ENCODE data around the gene RPAP3. TPM values are rescaled to one million over a fixed set of nuclear protein-coding genes. Genes with fewer than 3 reads are reported as not detected.

RPAP3 gene
- total RNA-seq, 2 experiments from 2014 or later = 38.4 to 40.7 TPM

- Mint-ChIP-seq H3K4me1 (peaks cover 22% of the 10 kb centered on the region), H3K27ac (no peak overlapping the region), H3K4me3 (no peak overlapping the region), H3K9me3 (no peaks in the 10 kb centered on the region), H3K36me3 (ENCODE audit: low read depth) (peaks cover 4% of the 10 kb centered on the region), H3K27me3 (no peaks in the 10 kb centered on the region)
- peak; percentile 81 for DNase-seq
- ChIA-PET POLR2A (interaction anchor here (0.8 to 3.0 kb wide), 6 partner anchors 9 to 123 kb away, joined by 3 to 9 read pairs (median 5); no protein-coding TSS in a partner anchor), CTCF (interaction anchor here (0.7 to 10.9 kb wide), 16 partner anchors 8 to 683 kb away, joined by 3 to 115 read pairs (median 8); partner anchors contain the start of genes ENDOU, RAPGEF3, RPAP3 and SLC48A1)
These were observed 9.6 kb upstream of the RPAP3 start for GRCh38 chr12:47715393-47715876.

DNA sequence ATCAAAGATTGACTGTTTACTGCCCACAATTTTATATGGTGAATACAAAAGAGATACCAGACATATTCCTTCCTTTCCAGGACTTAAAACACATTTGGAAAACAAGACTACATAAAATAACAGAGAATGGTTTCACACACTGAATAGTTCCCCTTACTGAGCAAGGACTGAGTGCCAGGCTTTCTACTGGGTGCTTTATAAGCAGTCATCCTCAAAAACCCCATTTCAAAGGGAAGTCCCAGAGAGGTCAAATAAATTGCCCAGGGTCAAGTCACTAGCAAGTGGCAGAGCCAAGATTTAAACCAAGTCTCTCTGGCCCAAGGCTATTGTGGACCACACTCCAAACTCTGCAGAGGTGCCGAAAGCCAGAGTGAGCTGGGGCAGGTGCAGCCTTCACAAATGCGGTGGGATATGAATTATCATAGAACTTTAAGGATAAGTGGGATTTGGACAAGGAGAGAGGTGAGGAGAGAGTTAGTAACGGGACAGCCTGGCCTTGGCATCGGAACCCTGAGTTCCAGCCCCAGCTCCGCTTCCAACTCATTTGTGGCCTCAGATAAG lies 9.1 kb upstream of the RPAP3 start:
- no peaks in the 10 kb centered on the region for H3K9me3 Mint-ChIP-seq
- H3K36me3 Mint-ChIP-seq (ENCODE audit: low read depth) = peaks cover 3% of the 10 kb centered on the region
- no peak overlapping the region for H3K27ac Mint-ChIP-seq
- ChIA-PET CTCF (interaction anchor here (0.7 to 10.9 kb wide), 18 partner anchors 9 to 682 kb away, joined by 3 to 115 read pairs (median 8); partner anchors contain the start of genes ENDOU, RAPGEF3, RPAP3 and SLC48A1), POLR2A (interaction anchor here (0.9 to 3.0 kb wide), 5 partner anchors 8 to 124 kb away, joined by 3 to 9 read pairs (median 6); no protein-coding TSS in a partner anchor)
- no peak overlapping the region for H3K4me3 Mint-ChIP-seq
- DNase-seq = no peak
- no peaks in the 10 kb centered on the region for H3K27me3 Mint-ChIP-seq
- peaks cover 22% of the 10 kb centered on the region for H3K4me1 Mint-ChIP-seq

DNA sequence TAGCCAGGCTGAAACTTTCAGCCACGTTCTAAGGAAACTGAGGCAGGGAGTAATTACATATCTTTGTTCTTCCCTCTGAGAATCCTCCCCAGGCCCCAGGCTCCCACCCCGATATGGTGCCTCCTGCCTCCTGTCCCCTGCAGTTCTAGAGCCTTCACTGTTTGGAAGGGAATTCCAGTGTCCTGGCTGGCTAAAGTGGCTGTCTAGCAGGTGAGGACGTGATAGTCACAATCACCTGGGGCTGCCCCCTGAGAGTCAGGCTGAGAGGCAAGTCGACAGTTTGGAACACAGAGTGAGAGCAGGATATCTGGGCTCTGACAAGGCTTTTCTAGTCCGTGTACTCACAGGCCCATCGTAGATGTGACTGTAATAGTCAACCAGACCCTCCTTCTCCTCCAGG lies 6.3 kb upstream of the RPAP3 start:
- Mint-ChIP-seq H3K27ac (no peak overlapping the region), H3K4me3 (no peak overlapping the region), H3K4me1 (peaks cover 37% of the 10 kb centered on the region), H3K9me3 (no peaks in the 10 kb centered on the region), H3K36me3 (ENCODE audit: low read depth) (peaks cover 4% of the 10 kb centered on the region), H3K27me3 (no peaks in the 10 kb centered on the region)
- no peak for DNase-seq
- POLR2A ChIA-PET = no interaction called here
- CTCF ChIA-PET = interaction anchor here (10.4 to 10.9 kb wide), 2 partner anchors 30 to 57 kb away, joined by 87 to 115 read pairs; partner anchors contain the start of gene SLC48A1

- CTCF ChIA-PET = interaction anchor here (0.6 to 10.9 kb wide), 5 partner anchors 7 to 60 kb away, joined by 3 to 115 read pairs (median 3); partner anchors contain the start of gene SLC48A1
- peaks cover 42% of the 10 kb centered on the region for H3K4me1 Mint-ChIP-seq
- POLR2A ChIA-PET = no interaction called here
- H3K27ac Mint-ChIP-seq = no peak overlapping the region
- H3K36me3 Mint-ChIP-seq (ENCODE audit: low read depth) = peaks cover 4% of the 10 kb centered on the region
- no peaks in the 10 kb centered on the region for H3K9me3 Mint-ChIP-seq
- no peak for DNase-seq
- no peaks in the 10 kb centered on the region for H3K27me3 Mint-ChIP-seq
- H3K4me3 Mint-ChIP-seq = no peak overlapping the region
These were observed 5.6 kb upstream of the RPAP3 start for GRCh38 chr12:47711448-47711847.

DNA sequence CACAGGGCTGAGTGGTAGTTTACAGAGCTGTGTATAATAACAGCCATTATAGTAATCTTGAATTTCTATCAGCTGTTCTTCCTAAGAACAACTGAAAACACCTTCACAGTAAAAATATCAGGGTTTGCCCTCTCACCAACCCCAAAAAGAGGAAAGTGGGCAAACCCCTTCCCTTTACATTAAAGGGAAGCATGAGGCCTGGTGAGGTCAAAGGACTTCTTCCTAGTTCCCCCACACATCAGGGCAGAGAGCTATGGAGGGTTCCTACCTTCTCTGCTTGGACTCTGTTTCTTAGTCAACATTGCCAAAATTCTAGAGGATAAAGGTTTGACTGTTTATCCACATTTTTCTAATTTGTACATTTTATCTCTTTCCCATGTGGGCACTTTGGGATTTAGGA lies 4.4 kb upstream of the RPAP3 start:
- ChIA-PET POLR2A (no interaction called here), CTCF (interaction anchor here (1.1 to 10.9 kb wide), 5 partner anchors 9 to 59 kb away, joined by 3 to 115 read pairs (median 6); partner anchors contain the start of genes ENDOU and SLC48A1)
- Mint-ChIP-seq H3K4me3 (no peak overlapping the region), H3K9me3 (no peaks in the 10 kb centered on the region), H3K36me3 (ENCODE audit: low read depth) (peaks cover 9% of the 10 kb centered on the region), H3K27ac (no peak overlapping the region), H3K27me3 (no peaks in the 10 kb centered on the region), H3K4me1 (peaks cover 39% of the 10 kb centered on the region)
- no peak for DNase-seq

DNA sequence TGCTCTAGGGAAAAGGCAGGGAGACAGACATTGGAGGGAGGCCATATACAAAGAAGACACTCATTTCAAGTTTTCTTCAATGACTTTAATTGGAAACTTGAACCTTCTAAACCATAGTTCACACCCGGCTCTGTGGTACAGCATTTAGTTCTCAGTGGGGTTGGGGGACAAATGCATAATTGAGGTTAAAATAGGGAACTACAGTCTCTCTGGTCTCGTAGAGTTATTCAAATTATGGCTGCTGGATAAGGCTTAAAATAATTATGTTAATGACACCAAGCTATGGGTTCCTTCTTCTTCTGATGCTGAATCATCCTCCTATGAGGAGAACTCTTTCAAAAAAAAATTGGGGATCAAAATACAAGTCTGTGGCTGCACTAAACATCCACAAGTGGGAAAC lies 3.8 kb upstream of the RPAP3 start:
- Mint-ChIP-seq H3K27ac (no peak overlapping the region), H3K4me3 (no peak overlapping the region), H3K36me3 (ENCODE audit: low read depth) (peaks cover 9% of the 10 kb centered on the region), H3K4me1 (peaks cover 40% of the 10 kb centered on the region), H3K9me3 (no peaks in the 10 kb centered on the region), H3K27me3 (no peaks in the 10 kb centered on the region)
- DNase-seq = no peak
- POLR2A ChIA-PET = no interaction called here
- CTCF ChIA-PET = interaction anchor here (1.4 to 10.9 kb wide), 3 partner anchors 16 to 60 kb away, joined by 6 to 115 read pairs (median 87); partner anchors contain the start of genes ENDOU and SLC48A1

GRCh38 chr12:47709237-47709636 lies 3.4 kb upstream of the RPAP3 start:
- ChIA-PET POLR2A (no interaction called here), CTCF (interaction anchor here (1.4 to 10.9 kb wide), 2 partner anchors 17 to 33 kb away, joined by 6 to 87 read pairs; partner anchors contain the start of gene ENDOU)
- no peaks in the 10 kb centered on the region for H3K9me3 Mint-ChIP-seq
- peaks cover 42% of the 10 kb centered on the region for H3K4me1 Mint-ChIP-seq
- H3K36me3 Mint-ChIP-seq (ENCODE audit: low read depth) = peaks cover 9% of the 10 kb centered on the region
- no peak for DNase-seq
- H3K27me3 Mint-ChIP-seq = no peaks in the 10 kb centered on the region
- no peak overlapping the region for H3K27ac Mint-ChIP-seq
- H3K4me3 Mint-ChIP-seq = no peak overlapping the region

GRCh38 chr12:47707905-47708543 lies 2.2 kb upstream of the RPAP3 start:
- no peaks in the 10 kb centered on the region for H3K27me3 Mint-ChIP-seq
- H3K4me1 Mint-ChIP-seq = peaks cover 53% of the 10 kb centered on the region
- H3K4me3 Mint-ChIP-seq = peak overlapping the region; percentile 62
- peak overlapping the region; percentile 69 for H3K27ac Mint-ChIP-seq
- POLR2A ChIA-PET = interaction anchor here (1.0 to 3.1 kb wide), 6 partner anchors 36 to 490 kb away, joined by 3 to 19 read pairs (median 5); partner anchors contain the start of gene VDR
- DNase-seq = no peak
- peaks cover 17% of the 10 kb centered on the region for H3K36me3 Mint-ChIP-seq (ENCODE audit: low read depth)
- no peaks in the 10 kb centered on the region for H3K9me3 Mint-ChIP-seq
- CTCF ChIA-PET = interaction anchor here (1.1 to 4.1 kb wide), 7 partner anchors 7 to 132 kb away, joined by 3 to 22 read pairs (median 5); no protein-coding TSS in a partner anchor

GRCh38 chr12:47707355-47707754 lies 1.5 kb upstream of the RPAP3 start:
- no peak for DNase-seq
- peaks cover 19% of the 10 kb centered on the region for H3K36me3 Mint-ChIP-seq (ENCODE audit: low read depth)
- H3K4me3 Mint-ChIP-seq = peak overlapping the region; percentile 62
- peak overlapping the region; percentile 69 for H3K27ac Mint-ChIP-seq
- H3K27me3 Mint-ChIP-seq = no peaks in the 10 kb centered on the region
- ChIA-PET POLR2A (interaction anchor here (0.7 to 3.1 kb wide), 10 partner anchors 8 to 491 kb away, joined by 3 to 19 read pairs (median 3); partner anchors contain the start of gene SLC48A1), CTCF (interaction anchor here (1.1 to 4.1 kb wide), 8 partner anchors 8 to 133 kb away, joined by 3 to 22 read pairs (median 4); no protein-coding TSS in a partner anchor)
- no peaks in the 10 kb centered on the region for H3K9me3 Mint-ChIP-seq
- peaks cover 57% of the 10 kb centered on the region for H3K4me1 Mint-ChIP-seq

- Mint-ChIP-seq H3K4me1 (peaks cover 60% of the 10 kb centered on the region), H3K36me3 (ENCODE audit: low read depth) (peaks cover 29% of the 10 kb centered on the region)
These were observed 633 bp downstream of the RPAP3 start for GRCh38 chr12:47705229-47705565.

GRCh38 chr12:47704719-47705118 lies 1.1 kb downstream of the RPAP3 start:
- peaks cover 58% of the 10 kb centered on the region for H3K4me1 Mint-ChIP-seq
- POLR2A ChIA-PET = interaction anchor here (0.8 to 1.7 kb wide), 4 partner anchors 9 to 1436 kb away, joined by 3 to 4 read pairs (median 3); partner anchors contain the start of gene SLC38A1
- no peaks in the 10 kb centered on the region for H3K27me3 Mint-ChIP-seq
- H3K27ac Mint-ChIP-seq = peak overlapping the region; percentile 71
- no peak for DNase-seq
- H3K36me3 Mint-ChIP-seq (ENCODE audit: low read depth) = peaks cover 32% of the 10 kb centered on the region
- H3K4me3 Mint-ChIP-seq = peak overlapping the region; percentile 95
- H3K9me3 Mint-ChIP-seq = no peaks in the 10 kb centered on the region
- CTCF ChIA-PET = interaction anchor here (0.6 to 4.1 kb wide), 6 partner anchors 10 to 175 kb away, joined by 3 to 20 read pairs (median 4); no protein-coding TSS in a partner anchor

More at GRCh38 chr12:47705229-47705565, 633 bp downstream of the RPAP3 start:
- no peaks in the 10 kb centered on the region for H3K9me3 Mint-ChIP-seq
- H3K27ac Mint-ChIP-seq = peak overlapping the region; percentile 71
- no peaks in the 10 kb centered on the region for H3K27me3 Mint-ChIP-seq
- H3K4me3 Mint-ChIP-seq = peak overlapping the region; percentile 95
- no peak for DNase-seq
- ChIA-PET CTCF (interaction anchor here (0.6 to 4.1 kb wide), 6 partner anchors 10 to 175 kb away, joined by 3 to 20 read pairs (median 4); no protein-coding TSS in a partner anchor), POLR2A (interaction anchor here (0.8 to 1.7 kb wide), 7 partner anchors 10 to 1436 kb away, joined by 3 to 6 read pairs (median 3); partner anchors contain the start of genes KANSL2 and SLC38A1)

GRCh38 chr12:47700263-47700662 lies 5.6 kb downstream of the RPAP3 start:
- H3K9me3 Mint-ChIP-seq = no peaks in the 10 kb centered on the region
- ChIA-PET CTCF (no interaction called here), POLR2A (no interaction called here)
- H3K27me3 Mint-ChIP-seq = no peaks in the 10 kb centered on the region
- H3K4me1 Mint-ChIP-seq = peaks cover 25% of the 10 kb centered on the region
- no peak for DNase-seq
- no peak overlapping the region for H3K4me3 Mint-ChIP-seq
- H3K36me3 Mint-ChIP-seq (ENCODE audit: low read depth) = peaks cover 34% of the 10 kb centered on the region
- no peak overlapping the region for H3K27ac Mint-ChIP-seq

Measured in activated CD4-positive, alpha-beta memory T cell treated with anti-CD3 and anti-CD28 coated beads, Interleukin-2, amount 10 ng/mL, durations not matched to agents 7 days and 5 days (primary cell).